Hepatocyte (in vitro differentiated cells): ENCODE measurements around the gene GCH1. TPM values are rescaled to one million over a fixed set of nuclear protein-coding genes. Genes with fewer than 3 reads are reported as not detected.

Experiments used
- DNase-seq: peaks from one replicate; pipeline ENCODE4 v3.0.0-alpha.2; 2016; ENCODE audit warnings: low spot score
- H2AFZ ChIP-seq: fragments of 200-600 bp; sonication (generic); 2 replicates; pipeline ENCODE4 v1.6.0; 2016; ENCODE audit warnings: antibody characterized with exemption, mild to moderate bottlenecking
- H3K27ac ChIP-seq: fragments of 200-600 bp; sonication (generic); 2 replicates; pipeline ENCODE4 v1.5.1; 2016; ENCODE audit warnings: mild to moderate bottlenecking
- H3K27me3 ChIP-seq: fragments of 200-600 bp; sonication (generic); 2 replicates; pipeline ENCODE4 v1.6.1; 2016
- H3K36me3 ChIP-seq: fragments of 200-600 bp; sonication (generic); replicated peaks from 2 replicates; pipeline ENCODE4 v1.5.1; 2016; ENCODE audit warnings: low read depth; ENCODE audit not compliant: insufficient read depth
- H3K4me1 ChIP-seq: fragments of 200-600 bp; sonication (generic); 2 replicates; pipeline ENCODE4 v1.5.1; 2016; ENCODE audit warnings: mild to moderate bottlenecking, moderate library complexity; ENCODE audit not compliant: insufficient read depth
- H3K4me2 ChIP-seq: fragments of 200-600 bp; sonication (generic); 2 replicates; pipeline ENCODE4 v1.6.0; 2016
- H3K4me3 ChIP-seq: fragments of 200-600 bp; sonication (generic); 2 replicates; pipeline ENCODE4 v1.5.1; 2016; ENCODE audit warnings: mild to moderate bottlenecking
- H3K79me2 ChIP-seq: fragments of 200-600 bp; sonication (generic); 2 replicates; pipeline ENCODE4 v1.6.0; 2017; ENCODE audit warnings: mild to moderate bottlenecking
- H3K9me2 ChIP-seq: fragments of 200-600 bp; sonication (generic); replicated peaks from 2 replicates; pipeline ENCODE4 v1.6.0; 2017; ENCODE audit warnings: mild to moderate bottlenecking; ENCODE audit not compliant: insufficient read depth
- H3K9me3 ChIP-seq: fragments of 200-600 bp; sonication (generic); 2 replicates; pipeline ENCODE4 v1.5.1; 2016; ENCODE audit warnings: low read depth, mild to moderate bottlenecking
- H4K20me1 ChIP-seq: fragments of 200-600 bp; sonication (generic); 2 replicates; pipeline ENCODE4 v1.6.0; 2016; ENCODE audit warnings: mild to moderate bottlenecking; ENCODE audit not compliant: insufficient read depth, poor library complexity, severe bottlenecking
- EZH2 ChIP-seq: fragments of 200-600 bp; sonication (generic); IDR thresholded peaks from 2 replicates; pipeline ENCODE4 v1.6.1; 2016; ENCODE audit warnings: antibody characterized with exemption, mild to moderate bottlenecking, borderline replicate concordance
- EZH2phosphoT487 ChIP-seq: fragments of 200-600 bp; sonication (generic); IDR thresholded peaks from one replicate; pipeline ENCODE4 v1.6.1; 2018; ENCODE audit warnings: antibody characterized with exemption, mild to moderate bottlenecking, low read depth, moderate library complexity; ENCODE audit not compliant: unreplicated experiment, severe bottlenecking
- WGBS: methylation state at CpG from one replicate; pipeline ENCODE4 v1.1.6; 2016; ENCODE audit warnings: low lambda C conversion rate; ENCODE audit errors: missing lambda C conversion rate; 5-methylcytosine and 5-hydroxymethylcytosine counted together
- polyA plus RNA-seq: library from polyadenylated mRNA; unstranded; fragments of >200 nt; fragmentation: Nextera tagmentation; extraction: Ambion mirVana; gene quantifications from 2 replicates; pipeline ENCODE4 v1.2.1, GENCODE V29; 2016
- total RNA-seq: library from RNA; depleted of rRNA; stranded (reverse); fragments of >200 nt; gene quantifications from 2 replicates; pipeline ENCODE4 v1.2.3, GENCODE V29; 2014
- TF ChIP-seq, protein P1 (sequence below): fragments of 200-600 bp; sonication (generic); IDR thresholded peaks from 2 replicates; pipeline ENCODE4 v1.5.1; 2016; ENCODE audit warnings: antibody characterized with exemption, mild to moderate bottlenecking; ENCODE audit not compliant: poor library complexity

The GCH1 gene
- total and polyA plus RNA-seq, 2 experiments from 2014 or later = 19.3 to 29.9 TPM

GRCh38 chr14:54816450-54816849 lies 86.2 kb downstream of the GCH1 start:
- Histone ChIP-seq H3K79me2 (no peaks in the 10 kb centered on the region), H3K4me3 (no peak overlapping the region), H3K9me3 (no peaks in the 10 kb centered on the region), H3K36me3 (no peaks in the 10 kb centered on the region), H2AFZ (no peak overlapping the region), H4K20me1 (no peaks in the 10 kb centered on the region), H3K27ac (no peak overlapping the region), H3K9me2 (no peaks in the 10 kb centered on the region), H3K4me1 (peaks cover 6% of the 10 kb centered on the region), H3K4me2 (no peak overlapping the region), H3K27me3 (no peaks in the 10 kb centered on the region)
- 54% methylated on average over 1 of the region's 1 CpG for WGBS
- TF ChIP-seq EZH2 (no peak), EZH2phosphoT487 (no peak)
- TF ChIP-seq, protein P1, sequence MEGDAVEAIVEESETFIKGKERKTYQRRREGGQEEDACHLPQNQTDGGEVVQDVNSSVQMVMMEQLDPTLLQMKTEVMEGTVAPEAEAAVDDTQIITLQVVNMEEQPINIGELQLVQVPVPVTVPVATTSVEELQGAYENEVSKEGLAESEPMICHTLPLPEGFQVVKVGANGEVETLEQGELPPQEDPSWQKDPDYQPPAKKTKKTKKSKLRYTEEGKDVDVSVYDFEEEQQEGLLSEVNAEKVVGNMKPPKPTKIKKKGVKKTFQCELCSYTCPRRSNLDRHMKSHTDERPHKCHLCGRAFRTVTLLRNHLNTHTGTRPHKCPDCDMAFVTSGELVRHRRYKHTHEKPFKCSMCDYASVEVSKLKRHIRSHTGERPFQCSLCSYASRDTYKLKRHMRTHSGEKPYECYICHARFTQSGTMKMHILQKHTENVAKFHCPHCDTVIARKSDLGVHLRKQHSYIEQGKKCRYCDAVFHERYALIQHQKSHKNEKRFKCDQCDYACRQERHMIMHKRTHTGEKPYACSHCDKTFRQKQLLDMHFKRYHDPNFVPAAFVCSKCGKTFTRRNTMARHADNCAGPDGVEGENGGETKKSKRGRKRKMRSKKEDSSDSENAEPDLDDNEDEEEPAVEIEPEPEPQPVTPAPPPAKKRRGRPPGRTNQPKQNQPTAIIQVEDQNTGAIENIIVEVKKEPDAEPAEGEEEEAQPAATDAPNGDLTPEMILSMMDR = no peak
- DNase-seq = no peak

- H3K4me3 ChIP-seq = no peak overlapping the region
- no peak for TF ChIP-seq EZH2phosphoT487
- TF ChIP-seq, protein P1 = no peak
- no peak for TF ChIP-seq EZH2
- H3K4me1 ChIP-seq = peaks cover 6% of the 10 kb centered on the region
- H3K9me3 ChIP-seq = no peaks in the 10 kb centered on the region
- H4K20me1 ChIP-seq = no peaks in the 10 kb centered on the region
- WGBS = 81% methylated on average over 6 of the region's 6 CpGs
- no peak for DNase-seq
- H3K9me2 ChIP-seq = no peaks in the 10 kb centered on the region
- H2AFZ ChIP-seq = no peak overlapping the region
- H3K4me2 ChIP-seq = no peak overlapping the region
- H3K79me2 ChIP-seq = no peaks in the 10 kb centered on the region
- H3K27me3 ChIP-seq = no peaks in the 10 kb centered on the region
- no peak overlapping the region for H3K27ac ChIP-seq
- H3K36me3 ChIP-seq = no peaks in the 10 kb centered on the region
Observed at GRCh38 chr14:54815515-54815914, 87.1 kb downstream of the GCH1 start.

GRCh38 chr14:54815016-54815415 lies 87.6 kb downstream of the GCH1 start:
- no peak overlapping the region for H3K27ac ChIP-seq
- no peaks in the 10 kb centered on the region for H4K20me1 ChIP-seq
- no peaks in the 10 kb centered on the region for H3K9me2 ChIP-seq
- H3K4me1 ChIP-seq = peaks cover 6% of the 10 kb centered on the region
- H3K36me3 ChIP-seq = no peaks in the 10 kb centered on the region
- no peak overlapping the region for H3K4me2 ChIP-seq
- 86% methylated on average over 12 of the region's 12 CpGs for WGBS
- no peak for TF ChIP-seq EZH2phosphoT487
- TF ChIP-seq, protein P1 = no peak
- TF ChIP-seq EZH2 = no peak
- no peaks in the 10 kb centered on the region for H3K9me3 ChIP-seq
- H2AFZ ChIP-seq = no peak overlapping the region
- H3K4me3 ChIP-seq = no peak overlapping the region
- H3K27me3 ChIP-seq = no peaks in the 10 kb centered on the region
- DNase-seq = no peak
- no peaks in the 10 kb centered on the region for H3K79me2 ChIP-seq

DNA sequence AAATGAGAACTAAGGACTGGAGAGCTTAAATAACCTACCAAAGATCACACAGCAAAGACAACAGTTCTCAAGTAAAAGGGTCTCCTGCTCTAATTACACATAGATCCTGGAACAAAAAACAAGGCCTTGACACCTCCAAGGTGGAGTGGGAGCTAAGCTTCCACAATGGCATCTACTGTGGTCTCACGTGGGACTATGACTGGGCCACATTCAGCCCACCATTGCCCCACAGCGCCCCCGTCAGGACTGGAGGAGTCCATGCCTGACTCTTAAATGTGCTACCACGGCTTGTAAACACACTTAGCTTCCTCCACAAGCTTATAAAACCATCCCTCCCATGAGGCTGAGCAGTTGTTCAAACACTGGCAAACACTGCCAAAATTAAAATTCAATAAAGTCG lies 88.5 kb downstream of the GCH1 start:
- Histone ChIP-seq H2AFZ (no peak overlapping the region), H3K27me3 (no peaks in the 10 kb centered on the region), H3K79me2 (no peaks in the 10 kb centered on the region), H3K9me3 (no peaks in the 10 kb centered on the region), H3K27ac (no peak overlapping the region), H4K20me1 (no peaks in the 10 kb centered on the region), H3K4me3 (no peak overlapping the region), H3K9me2 (no peaks in the 10 kb centered on the region), H3K4me1 (peaks cover 6% of the 10 kb centered on the region), H3K36me3 (no peaks in the 10 kb centered on the region), H3K4me2 (no peak overlapping the region)
- DNase-seq = no peak
- WGBS = 85% methylated on average over 5 of the region's 5 CpGs
- TF ChIP-seq EZH2phosphoT487 (no peak), EZH2 (no peak)
- TF ChIP-seq, protein P1 = no peak
